HCT116 (cell line): Measurements from ENCODE around the gene UBA5. TPM values are rescaled to one million over a fixed set of nuclear protein-coding genes. Genes with fewer than 3 reads are reported as not detected.

Source experiments
- ATAC-seq: fragments of 200-7000 bp; cut with Tn5 transposase; 2 replicates; pipeline ENCODE4 v1.9.1; 2020; ENCODE audit warnings: mild to moderate bottlenecking, moderate library complexity
- BruUV-seq: library from RNA; stranded (reverse); fragments of 400-500 nt; replicated peaks from 2 replicates; lab custom pipeline; 2021; lab: Mats Ljungman, UMichigan
- CTCF ChIA-PET: fragments of 300-600 bp; sonication (Branson Sonifier 250); formaldehyde crosslinking; loops from one replicate; lab custom pipeline; 2021; ENCODE audit warnings: antibody characterized with exemption; lab: Charles Lee
- POLR2A ChIA-PET: fragments of 300-600, 350-600 bp; sonication (Branson Sonifier 250); formaldehyde crosslinking; loops from one replicate; lab custom pipeline; 2021; ENCODE audit warnings: antibody characterized with exemption; lab: Charles Lee
- RAD21 ChIA-PET, 2 experiments: fragments of 300-600 bp; sonication (Branson Sonifier 250); formaldehyde crosslinking; loops; one replicate each; lab custom pipeline; 2023; ENCODE audit warnings: low total read pairs in 2 of 2; ENCODE audit not compliant: uncharacterized antibody in 2 of 2, unreplicated experiment in 2 of 2, low non-redundant PET in 1 of 2; lab: Charles Lee
- DNase-seq: peaks from one replicate; pipeline ENCODE4 v3.0.0-alpha.2; 2010; ENCODE audit warnings: low read depth, low spot score
- H2AFZ ChIP-seq: fragments of 200-600 bp; shearing (Covaris generic), sonication (generic); 2 replicates; pipeline ENCODE4 v1.6.1; 2017; ENCODE audit warnings: low read depth, mixed run types, mixed read lengths, antibody characterized with exemption, low read length; ENCODE audit not compliant: poor library complexity, severe bottlenecking
- H3K27ac ChIP-seq: 2 replicates; pipeline ENCODE4 v1.5.1; 2012; ENCODE audit warnings: low read depth, low read length
- H3K27me3 ChIP-seq: fragments of 200-600 bp; sonication (generic); 2 replicates; pipeline ENCODE4 v1.6.1; 2016; ENCODE audit warnings: mixed run types, low read length, mixed read lengths; ENCODE audit not compliant: insufficient read depth
- H3K36me3 ChIP-seq, 2 experiments: fragments of 200-500 bp in 1 of 2; fragments of 200-600 bp in 1 of 2; sonication (Bioruptor generic) in 1 of 2; sonication (generic) in 1 of 2; 2 replicates each; pipeline versions ENCODE4 v1.5.1 to v1.6.1; 2014 to 2016; ENCODE audit warnings: low read length in 2 of 2, inconsistent platforms in 1 of 2, mixed read lengths in 1 of 2, mixed run types in 1 of 2; ENCODE audit not compliant: insufficient read depth in 2 of 2, control insufficient read depth in 1 of 2
- H3K4me1 ChIP-seq, 2 experiments: fragments of 200-600 bp in 1 of 2; sonication (generic) in 1 of 2; 2 replicates each; pipeline versions ENCODE4 v1.5.1 to v1.6.1; 2012 to 2017; ENCODE audit warnings: low read length in 2 of 2, inconsistent platforms in 1 of 2, mild to moderate bottlenecking in 1 of 2, mixed read lengths in 1 of 2, mixed run types in 1 of 2, moderate library complexity in 1 of 2; ENCODE audit not compliant: insufficient read depth in 2 of 2, control insufficient read depth in 1 of 2
- H3K4me2 ChIP-seq: fragments of 200-600 bp; sonication (generic); 2 replicates; pipeline ENCODE4 v1.6.1; 2017; ENCODE audit warnings: mixed run types, low read length, mixed read lengths
- H3K4me3 ChIP-seq, 2 experiments: fragments of 200-600 bp in 1 of 2; sonication (generic) in 1 of 2; replicated peaks in 1 of 2; 2 replicates each; pipeline ENCODE4 v1.5.1; 2011 to 2016; ENCODE audit warnings: low read length in 2 of 2, control low read depth in 1 of 2, low read depth in 1 of 2, mild to moderate bottlenecking in 1 of 2, mixed read lengths in 1 of 2, mixed run types in 1 of 2
- H3K79me2 ChIP-seq: fragments of 200-600 bp; sonication (generic); 2 replicates; pipeline ENCODE4 v1.6.1; 2017; ENCODE audit warnings: mild to moderate bottlenecking, mixed run types, low read length, moderate library complexity, mixed read lengths; ENCODE audit not compliant: insufficient read depth
- H3K9ac ChIP-seq: fragments of 200-600 bp; sonication (generic); 2 replicates; pipeline ENCODE4 v1.6.1; 2016; ENCODE audit warnings: low read length, mixed read lengths
- H3K9me2 ChIP-seq: fragments of 200-600 bp; sonication (generic), shearing (Covaris generic); 2 replicates; pipeline ENCODE4 v1.6.1; 2017; ENCODE audit warnings: mixed run types, mild to moderate bottlenecking, moderate library complexity; ENCODE audit not compliant: insufficient read depth
- H3K9me3 ChIP-seq, 2 experiments: fragments of 200-500 bp in 1 of 2; fragments of 200-600 bp in 1 of 2; sonication (Bioruptor generic) in 1 of 2; sonication (generic) in 1 of 2; 2 replicates each; pipeline ENCODE4 v1.6.1; 2014 to 2017; ENCODE audit warnings: low read length in 2 of 2, mixed read lengths in 2 of 2, inconsistent platforms in 1 of 2, low read depth in 1 of 2, mild to moderate bottlenecking in 1 of 2, mixed run types in 1 of 2, moderate library complexity in 1 of 2; ENCODE audit not compliant: control insufficient read depth in 1 of 2, insufficient read depth in 1 of 2
- H4K20me1 ChIP-seq: fragments of 200-600 bp; sonication (generic), shearing (Covaris generic); 2 replicates; pipeline ENCODE4 v1.6.1; 2017; ENCODE audit warnings: mixed run types, mild to moderate bottlenecking, moderate library complexity; ENCODE audit not compliant: insufficient read depth
- ATF3 ChIP-seq: IDR thresholded peaks from 2 replicates; pipeline ENCODE4 v1.6.1; 2012
- CEBPB ChIP-seq: IDR thresholded peaks from 2 replicates; pipeline ENCODE4 v1.6.1; 2012; ENCODE audit warnings: low read depth
- CTCF ChIP-seq, 3 experiments: fragments of 200-600 bp in 1 of 3; sonication (generic) in 1 of 3; IDR thresholded peaks in 2 of 3; conservative IDR thresholded peaks in 1 of 3; 2 replicates each; pipeline ENCODE4 v1.5.1; 2012 to 2017; ENCODE audit warnings: low read depth in 2 of 3, low read length in 2 of 3, antibody characterized with exemption in 1 of 3, borderline replicate concordance in 1 of 3, control low read depth in 1 of 3, mild to moderate bottlenecking in 1 of 3, mixed read lengths in 1 of 3, mixed run types in 1 of 3, moderate library complexity in 1 of 3; ENCODE audit not compliant: insufficient read depth in 1 of 3
- ELF1 ChIP-seq: IDR thresholded peaks from 2 replicates; pipeline ENCODE4 v1.6.1; 2012; ENCODE audit warnings: low read depth, borderline replicate concordance
- EZH2 ChIP-seq: fragments of 200-600 bp; sonication (generic); IDR thresholded peaks from 2 replicates; pipeline ENCODE4 v1.6.1; 2017; ENCODE audit warnings: antibody characterized with exemption, mixed run types
- EZH2phosphoT487 ChIP-seq: fragments of 200-600 bp; IDR thresholded peaks from 2 replicates; pipeline ENCODE4 v1.6.1; 2018; ENCODE audit warnings: antibody characterized with exemption, borderline replicate concordance
- FOSL1 ChIP-seq: IDR thresholded peaks from 2 replicates; pipeline ENCODE4 v1.6.1; 2012; ENCODE audit warnings: low read depth
- JUND ChIP-seq: IDR thresholded peaks from 2 replicates; pipeline ENCODE4 v1.6.1; 2012
- POLR2A ChIP-seq: IDR thresholded peaks from 2 replicates; pipeline ENCODE4 v1.7.0; 2011; ENCODE audit warnings: borderline replicate concordance; ENCODE audit not compliant: insufficient read depth, insufficient read length; ENCODE audit errors: extremely low read depth
- POLR2AphosphoS5 ChIP-seq: IDR thresholded peaks from 2 replicates; pipeline ENCODE4 v1.6.1; 2011; ENCODE audit warnings: mild to moderate bottlenecking, low read depth, low read length, moderate library complexity
- RAD21 ChIP-seq: IDR thresholded peaks from 2 replicates; pipeline ENCODE4 v1.6.1; 2012; ENCODE audit warnings: low read depth, mild to moderate bottlenecking
- REST ChIP-seq: IDR thresholded peaks from 2 replicates; pipeline ENCODE4 v1.6.1; 2012; ENCODE audit warnings: low read depth
- TCF7L2 ChIP-seq: IDR thresholded peaks from 2 replicates; pipeline ENCODE4 v1.7.0; 2011; ENCODE audit warnings: borderline replicate concordance, inconsistent platforms; ENCODE audit not compliant: insufficient read depth, insufficient read length; ENCODE audit errors: extremely low read depth
- YY1 ChIP-seq: IDR thresholded peaks from 2 replicates; pipeline ENCODE4 v1.6.1; 2011; ENCODE audit warnings: low read length, low read depth, moderate library complexity, mild to moderate bottlenecking; ENCODE audit not compliant: insufficient replicate concordance; ENCODE audit errors: extremely low read depth
- ZBTB33 ChIP-seq: IDR thresholded peaks from 2 replicates; pipeline ENCODE4 v1.6.1; 2011; ENCODE audit warnings: mild to moderate bottlenecking, low read length, moderate library complexity; ENCODE audit not compliant: insufficient replicate concordance; ENCODE audit errors: extremely low read depth
- ZFX ChIP-seq: fragments of 450-650 bp; IDR thresholded peaks from 2 replicates; pipeline ENCODE4 v1.6.1; 2017
- intact Hi-C: fragments of 100-400 bp; cut with micrococcal nuclease; formaldehyde crosslinking; loops from 2 replicates; pipeline ENCODE4 v1.10.0; 2022
- total RNA-seq: library from RNA; stranded (reverse); gene quantifications from one replicate; pipeline ENCODE4 v1.2.1, GENCODE V29; 2021; ENCODE audit not compliant: unreplicated experiment

UBA5 gene
- total RNA-seq, 1 experiment from 2014 or later: 43.7 TPM

GRCh38 chr3:132637590-132637989 is 22.5 kb upstream of the UBA5 start:
- H3K27ac ChIP-seq: no peak overlapping the region
- BruUV-seq: no TSS peak
- TF ChIP-seq TCF7L2 (no peak), ATF3 (no peak), EZH2 (no peak), CEBPB (no peak), JUND (no peak), POLR2AphosphoS5 (no peak), ELF1 (no peak), REST (no peak), CTCF (IDR thresholded peaks at IDR 0.05 in 2 of 3, conservative IDR thresholded peaks at IDR 0.05 in 1 of 3; ENCODE audit: borderline replicate concordance in 1 of 3, insufficient read depth in 1 of 3, low read depth in 2 of 3, low read length in 2 of 3) (no peak), ZFX (no peak), EZH2phosphoT487 (no peak), FOSL1 (no peak), ZBTB33 (no peak), POLR2A (no peak), YY1 (no peak), RAD21 (no peak)
- H3K36me3 ChIP-seq: peaks cover 2 to 6% of the 10 kb centered on the region in 2 experiments; a peak in 1 of 4 replicates
- POLR2A ChIA-PET: no interaction called here
- H3K4me2 ChIP-seq: no peak overlapping the region
- H3K4me3 ChIP-seq: no peak overlapping the region
- H3K4me1 ChIP-seq: no peaks in the 10 kb centered on the region
- CTCF ChIA-PET: no interaction called here
- no peaks in the 10 kb centered on the region for H3K9me2 ChIP-seq
- intact Hi-C loops: loop anchor here (5.0 kb wide), 1 partner anchor 285 kb away; no protein-coding TSS in a partner anchor
- no peaks in the 10 kb centered on the region for H3K27me3 ChIP-seq
- DNase-seq: no peak
- no peaks in the 10 kb centered on the region for H3K9me3 ChIP-seq
- H3K9ac ChIP-seq: no peak overlapping the region
- ATAC-seq: no peak
- RAD21 ChIA-PET: no interaction called here
- no peaks in the 10 kb centered on the region for H3K79me2 ChIP-seq
- no peak overlapping the region for H2AFZ ChIP-seq
- no peaks in the 10 kb centered on the region for H4K20me1 ChIP-seq
